ENCODE data around the gene POLDIP3. TPM values are rescaled to one million over a fixed set of nuclear protein-coding genes. Genes with fewer than 3 reads are reported as not detected.
"Not testable (repeated sequence)": the region's sequence is repeated elsewhere in the genome, so short reads cannot be mapped to it uniquely, and the experiment has no call there.

POLDIP3 gene
- total RNA-seq, 2 experiments from 2014 or later: 71.4 to 74.7 TPM

DNA sequence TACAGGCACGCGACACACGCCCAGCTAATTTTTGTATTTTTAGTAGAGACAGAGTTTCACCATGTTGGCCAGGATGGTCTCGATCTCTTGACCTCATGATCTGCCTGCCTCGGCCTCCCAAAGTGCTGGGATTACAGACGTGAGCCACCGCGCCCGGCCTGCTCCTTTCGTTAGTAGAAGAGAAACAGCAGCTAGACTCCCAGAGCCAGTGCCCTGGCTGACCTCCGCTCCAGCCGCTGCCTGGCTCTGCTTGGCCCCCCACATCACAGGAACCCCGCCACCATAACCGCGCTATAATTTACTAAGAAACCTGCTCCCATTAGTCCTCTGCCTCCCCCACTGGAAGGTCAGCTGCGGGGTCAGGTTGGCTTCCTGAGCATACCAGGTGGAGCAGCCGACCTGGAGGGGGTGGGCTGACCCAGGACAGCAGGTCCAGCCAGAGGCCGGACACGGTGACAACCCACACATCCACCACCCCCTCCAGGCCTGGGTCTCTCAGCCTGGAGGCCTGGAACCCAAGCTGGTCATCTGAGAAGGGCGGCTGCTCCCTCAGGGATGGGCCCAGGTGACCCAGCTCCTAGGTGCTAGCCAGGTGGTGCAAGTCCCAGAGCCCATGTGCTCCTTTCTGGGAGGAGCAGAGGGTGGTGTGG, 7.5 kb upstream of the POLDIP3 start:
- ChIA-PET CTCF (interaction anchor here (1.1 to 2.5 kb wide), 5 partner anchors 17 to 566 kb away, joined by 3 to 16 read pairs (median 4); no protein-coding TSS in a partner anchor), POLR2A (no interaction called here)
- Mint-ChIP-seq H3K4me1 (peaks cover 4% of the 10 kb centered on the region), H3K9me3 (no peaks in the 10 kb centered on the region), H3K27me3 (no peaks in the 10 kb centered on the region), H3K27ac (no peak overlapping the region), H3K36me3 (ENCODE audit: low read depth) (peaks cover 10% of the 10 kb centered on the region), H3K4me3 (no peak overlapping the region)
- no peak for DNase-seq

GRCh38 chr22:42621505-42622002, 6.9 kb upstream of the POLDIP3 start:
- Mint-ChIP-seq H3K27me3 (no peaks in the 10 kb centered on the region), H3K27ac (no peak overlapping the region), H3K9me3 (no peaks in the 10 kb centered on the region), H3K4me1 (peaks cover 7% of the 10 kb centered on the region), H3K36me3 (ENCODE audit: low read depth) (peaks cover 8% of the 10 kb centered on the region), H3K4me3 (no peak overlapping the region)
- DNase-seq: peak; percentile 62
- CTCF ChIA-PET: interaction anchor here (0.6 to 2.5 kb wide), 12 partner anchors 18 to 566 kb away, joined by 3 to 16 read pairs (median 4); partner anchors contain the start of gene CYB5R3
- POLR2A ChIA-PET: interaction anchor here (1.6 kb wide), 1 partner anchor 28 kb away, joined by 6 read pairs; the partner anchor contains the start of gene CYB5R3

DNA sequence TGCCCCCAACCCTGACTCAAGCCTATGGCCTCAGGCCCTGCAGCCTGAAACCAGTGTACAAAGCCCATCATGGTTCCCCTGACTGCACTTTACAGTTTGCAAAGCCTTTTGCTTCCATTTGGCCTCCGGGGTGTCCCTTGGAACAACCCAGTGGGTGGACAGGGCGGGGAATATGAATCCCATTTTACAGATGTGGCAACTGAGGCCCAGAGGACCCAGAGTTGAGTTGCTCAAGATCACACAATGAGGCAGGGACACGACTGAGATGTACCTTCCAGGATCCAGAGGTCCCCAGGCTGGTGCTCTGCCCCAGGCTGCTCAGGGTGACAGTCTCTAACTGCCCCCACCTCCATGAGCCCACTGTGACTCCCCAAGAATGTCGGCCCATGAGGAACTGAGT, 5.4 kb upstream of the POLDIP3 start:
- Mint-ChIP-seq H3K36me3 (ENCODE audit: low read depth) (no peaks in the 10 kb centered on the region), H3K4me3 (no peak overlapping the region), H3K27me3 (no peaks in the 10 kb centered on the region), H3K9me3 (no peaks in the 10 kb centered on the region), H3K4me1 (peaks cover 17% of the 10 kb centered on the region), H3K27ac (no peak overlapping the region)
- POLR2A ChIA-PET: interaction anchor here (1.6 kb wide), 1 partner anchor 29 kb away, joined by 6 read pairs; the partner anchor contains the start of gene CYB5R3
- CTCF ChIA-PET: interaction anchor here (0.5 to 1.3 kb wide), 2 partner anchors 30 to 163 kb away, joined by 4 to 6 read pairs; partner anchors contain the start of gene CYB5R3
- no peak for DNase-seq

- H3K4me1 Mint-ChIP-seq: peaks cover 18% of the 10 kb centered on the region
- H3K27ac Mint-ChIP-seq: no peak overlapping the region
- H3K9me3 Mint-ChIP-seq: no peaks in the 10 kb centered on the region
- H3K36me3 Mint-ChIP-seq (ENCODE audit: low read depth): no peaks in the 10 kb centered on the region
- no peak overlapping the region for H3K4me3 Mint-ChIP-seq
- no peaks in the 10 kb centered on the region for H3K27me3 Mint-ChIP-seq
- no peak for DNase-seq
- ChIA-PET CTCF (interaction anchor here (0.5 kb wide), 1 partner anchor 163 kb away, joined by 4 read pairs; no protein-coding TSS in a partner anchor), POLR2A (no interaction called here)
Observed at GRCh38 chr22:42619261-42620063, 4.8 kb upstream of the POLDIP3 start.

DNA sequence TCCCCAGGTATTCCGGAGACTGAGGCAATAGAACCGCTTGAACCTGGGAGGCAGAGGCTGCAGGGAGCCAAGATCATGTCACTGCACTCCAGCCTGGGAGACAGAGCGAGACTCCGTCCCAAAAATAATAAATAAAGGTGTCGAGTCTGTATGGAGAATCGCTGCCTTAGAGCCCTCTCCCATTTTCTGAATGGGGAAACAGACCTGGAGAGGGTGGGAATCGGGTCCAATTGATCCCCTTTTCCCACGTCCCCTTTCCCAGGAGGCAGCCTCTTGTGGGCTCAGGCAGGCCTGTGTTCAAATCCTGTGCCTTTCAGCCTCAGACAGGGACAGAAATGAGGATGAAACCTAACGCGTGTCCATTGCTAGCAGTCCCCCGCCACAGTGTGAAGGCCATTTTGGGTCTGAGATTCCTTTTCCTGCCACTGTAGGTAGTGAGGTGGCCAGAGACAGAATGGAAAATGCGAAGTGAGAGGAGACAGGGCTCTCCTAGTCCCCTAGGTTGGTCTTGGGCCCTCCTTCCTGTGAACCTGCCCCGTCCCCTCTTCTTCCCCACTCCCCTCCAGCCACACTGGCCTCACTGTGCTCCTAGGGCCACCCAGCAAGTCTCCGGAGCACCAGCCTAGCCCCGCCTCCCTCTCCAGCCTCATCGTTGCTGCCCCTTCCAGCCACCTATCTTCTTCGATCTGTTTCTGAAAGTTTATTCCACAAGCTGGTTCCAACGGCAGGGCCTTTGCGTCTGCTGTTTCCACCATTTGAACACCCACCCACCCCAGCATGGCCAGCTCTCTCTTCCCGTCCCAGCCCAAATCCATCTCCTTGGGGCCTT, 2.7 kb upstream of the POLDIP3 start:
- H3K4me3 Mint-ChIP-seq: no peak overlapping the region
- POLR2A ChIA-PET: interaction anchor here (1.7 to 4.0 kb wide), 3 partner anchors 9 to 31 kb away, joined by 4 to 63 read pairs (median 29); partner anchors contain the start of gene CYB5R3

DNA sequence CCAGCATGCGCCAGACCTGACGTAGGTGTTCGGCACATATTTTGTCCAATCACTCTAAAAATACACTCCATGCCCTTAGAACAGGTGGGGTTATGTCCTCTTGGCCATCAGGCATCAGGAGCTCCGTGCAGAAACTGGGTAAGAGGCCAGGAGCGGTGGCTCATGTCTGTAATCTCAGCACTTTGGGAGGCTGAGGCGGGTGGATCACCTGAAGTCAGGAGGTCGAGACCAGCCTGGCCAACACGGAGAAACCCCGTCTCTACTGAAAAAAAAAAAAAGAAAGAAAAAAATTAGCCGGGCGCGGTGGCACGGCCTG, 1.1 kb upstream of the POLDIP3 start:
- H3K4me1 Mint-ChIP-seq: peaks cover 46% of the 10 kb centered on the region

More for the DNA sequence above, 2.7 kb upstream of the POLDIP3 start:
- Mint-ChIP-seq H3K4me1 (peaks cover 33% of the 10 kb centered on the region), H3K9me3 (no peaks in the 10 kb centered on the region), H3K27me3 (no peaks in the 10 kb centered on the region), H3K27ac (peak overlapping the region; percentile 57), H3K36me3 (ENCODE audit: low read depth) (peaks cover 12% of the 10 kb centered on the region)
- no peak for DNase-seq
- CTCF ChIA-PET: no interaction called here

GRCh38 chr22:42615092-42615859, 593 bp upstream of the POLDIP3 start:
- CTCF ChIA-PET: interaction anchor here (0.8 kb wide), 1 partner anchor 10 kb away, joined by 3 read pairs; no protein-coding TSS in a partner anchor
- H3K27ac Mint-ChIP-seq: peak overlapping the region; percentile 98
- peak overlapping the region; percentile 87 for H3K4me3 Mint-ChIP-seq
- peak; percentile 93 for DNase-seq
- H3K4me1 Mint-ChIP-seq: peaks cover 50% of the 10 kb centered on the region
- no peaks in the 10 kb centered on the region for H3K27me3 Mint-ChIP-seq
- H3K36me3 Mint-ChIP-seq (ENCODE audit: low read depth): peaks cover 25% of the 10 kb centered on the region
- POLR2A ChIA-PET: interaction anchor here (0.7 to 4.0 kb wide), 62 partner anchors 10 to 1026 kb away, joined by 3 to 79 read pairs (median 4); partner anchors contain the start of genes ARFGAP3, ATP5MGL, CENPM and CYB5R3
- no peaks in the 10 kb centered on the region for H3K9me3 Mint-ChIP-seq

More for the DNA sequence above, 1.1 kb upstream of the POLDIP3 start:
- POLR2A ChIA-PET: interaction anchor here (0.7 to 4.0 kb wide), 42 partner anchors 10 to 1026 kb away, joined by 3 to 79 read pairs (median 6); partner anchors contain the start of genes ARFGAP3, ATP5MGL, CYB5R3 and MCAT
- Mint-ChIP-seq H3K36me3 (ENCODE audit: low read depth) (peaks cover 24% of the 10 kb centered on the region), H3K4me3 (peak overlapping the region; percentile 87), H3K27ac (peak overlapping the region; percentile 98)
- not testable (repeated sequence) for H3K27me3 Mint-ChIP-seq, H3K9me3 Mint-ChIP-seq, DNase-seq
- CTCF ChIA-PET: interaction anchor here (0.8 kb wide), 1 partner anchor 9 kb away, joined by 3 read pairs; no protein-coding TSS in a partner anchor

GRCh38 chr22:42613872-42614301, 796 bp downstream of the POLDIP3 start:
- Mint-ChIP-seq H3K27me3 (no peaks in the 10 kb centered on the region), H3K36me3 (ENCODE audit: low read depth) (peaks cover 28% of the 10 kb centered on the region), H3K27ac (peak overlapping the region; percentile 95), H3K4me3 (peak overlapping the region; percentile 92), H3K9me3 (no peaks in the 10 kb centered on the region), H3K4me1 (peaks cover 58% of the 10 kb centered on the region)
- POLR2A ChIA-PET: interaction anchor here (0.7 to 4.0 kb wide), 38 partner anchors 9 to 1662 kb away, joined by 3 to 79 read pairs (median 4); partner anchors contain the start of genes ARFGAP3, ATP5MGL, CENPM and CYB5R3
- DNase-seq: no peak
- CTCF ChIA-PET: interaction anchor here (1.1 kb wide), 1 partner anchor 32 kb away, joined by 4 read pairs; no protein-coding TSS in a partner anchor

DNA sequence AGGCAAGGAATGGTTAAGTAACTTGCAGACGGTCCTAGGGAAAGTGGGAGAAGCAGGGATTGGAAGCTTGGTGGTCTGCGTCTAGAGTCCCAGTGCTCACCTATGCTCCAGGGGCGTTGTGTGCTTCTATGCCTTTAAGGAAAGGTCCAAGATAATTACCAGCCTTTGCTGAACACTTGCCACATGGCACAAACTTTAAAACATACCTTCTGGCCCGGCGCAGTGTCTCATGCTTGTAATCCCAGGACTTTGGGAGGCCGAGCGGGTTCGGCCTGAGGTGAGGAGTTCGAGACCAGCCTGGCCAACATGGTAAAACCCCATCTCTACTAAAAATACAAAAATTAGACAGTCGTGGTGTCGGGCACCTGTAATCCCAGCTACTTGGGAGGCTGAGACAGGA, 2.3 kb downstream of the POLDIP3 start:
- H3K9me3 Mint-ChIP-seq: no peaks in the 10 kb centered on the region
- H3K36me3 Mint-ChIP-seq (ENCODE audit: low read depth): peaks cover 38% of the 10 kb centered on the region
- no peak for DNase-seq
- peaks cover 58% of the 10 kb centered on the region for H3K4me1 Mint-ChIP-seq
- CTCF ChIA-PET: no interaction called here
- POLR2A ChIA-PET: interaction anchor here (3.8 kb wide), 1 partner anchor 31 kb away, joined by 47 read pairs; no protein-coding TSS in a partner anchor
- no peaks in the 10 kb centered on the region for H3K27me3 Mint-ChIP-seq
- H3K4me3 Mint-ChIP-seq: no peak overlapping the region
- H3K27ac Mint-ChIP-seq: no peak overlapping the region

- peaks cover 55% of the 10 kb centered on the region for H3K4me1 Mint-ChIP-seq
- ChIA-PET POLR2A (interaction anchor here (1.2 to 1.5 kb wide), 2 partner anchors 29 to 30 kb away, joined by 3 to 4 read pairs; no protein-coding TSS in a partner anchor), CTCF (no interaction called here)
- peaks cover 47% of the 10 kb centered on the region for H3K36me3 Mint-ChIP-seq (ENCODE audit: low read depth)
- DNase-seq: no peak
- H3K27ac Mint-ChIP-seq: no peak overlapping the region
- H3K9me3 Mint-ChIP-seq: no peaks in the 10 kb centered on the region
- no peak overlapping the region for H3K4me3 Mint-ChIP-seq
- no peaks in the 10 kb centered on the region for H3K27me3 Mint-ChIP-seq
Observed at GRCh38 chr22:42611051-42611450, 3.6 kb downstream of the POLDIP3 start.

- Mint-ChIP-seq H3K4me1 (peaks cover 48% of the 10 kb centered on the region), H3K4me3 (no peak overlapping the region), H3K27ac (no peak overlapping the region), H3K9me3 (no peaks in the 10 kb centered on the region), H3K36me3 (ENCODE audit: low read depth) (peaks cover 51% of the 10 kb centered on the region), H3K27me3 (no peaks in the 10 kb centered on the region)
- no peak for DNase-seq
- ChIA-PET POLR2A (interaction anchor here (0.8 to 1.0 kb wide), 2 partner anchors 21 to 28 kb away, joined by 3 read pairs; no protein-coding TSS in a partner anchor), CTCF (no interaction called here)
Observed at GRCh38 chr22:42610186-42610585, 4.5 kb downstream of the POLDIP3 start.

Data from activated CD4-positive, alpha-beta memory T cell treated with anti-CD3 and anti-CD28 coated beads, Interleukin-2, amount 10 ng/mL, durations not matched to agents 7 days and 5 days (primary cell).